HepG2 (cell line): ENCODE measurements around the gene SMIM24. TPM values are rescaled to one million over a fixed set of nuclear protein-coding genes. Genes with fewer than 3 reads are reported as not detected.

Experiments used
- ARID2 ChIP-seq: sonication (generic); formaldehyde crosslinking; IDR thresholded peaks from 2 replicates; pipeline ENCODE4 v1.8.1; 2022; ENCODE audit warnings: mild to moderate bottlenecking, missing genetic modification reagents, borderline replicate concordance
- ARID4A ChIP-seq: sonication (generic); formaldehyde crosslinking; IDR thresholded peaks from 2 replicates; pipeline ENCODE4 v1.5.0; 2020; ENCODE audit warnings: mild to moderate bottlenecking, missing genetic modification reagents, borderline replicate concordance
- ARID5B ChIP-seq: IDR thresholded peaks from 2 replicates; pipeline ENCODE4 v1.4.0; 2020; ENCODE audit warnings: mild to moderate bottlenecking, missing genetic modification reagents
- BCL3 ChIP-seq: sonication (generic); formaldehyde crosslinking; IDR thresholded peaks from 2 replicates; pipeline ENCODE4 v1.5.1; 2020; ENCODE audit warnings: mild to moderate bottlenecking, missing genetic modification reagents, moderate library complexity
- GATAD2A ChIP-seq: IDR thresholded peaks from 2 replicates; pipeline ENCODE4 v1.6.1; 2016
- POLR2AphosphoS5 ChIP-seq: IDR thresholded peaks from 2 replicates; pipeline ENCODE4 v1.6.1; 2012; ENCODE audit warnings: low read depth, low read length
- ZNF17 ChIP-seq: sonication (generic); formaldehyde crosslinking; IDR thresholded peaks from 2 replicates; pipeline ENCODE4 v1.5.0; 2020; ENCODE audit warnings: mild to moderate bottlenecking, missing genetic modification reagents
- ZNF546 ChIP-seq: sonication (generic); formaldehyde crosslinking; conservative IDR thresholded peaks from 2 replicates; pipeline ENCODE4 v1.8.1; 2023; ENCODE audit warnings: mild to moderate bottlenecking, missing genetic modification reagents
- ZNF607 ChIP-seq: sonication (generic); formaldehyde crosslinking; IDR thresholded peaks from 2 replicates; pipeline ENCODE4 v1.5.1; 2020; ENCODE audit warnings: missing genetic modification reagents, mild to moderate bottlenecking, borderline replicate concordance
- polyA plus RNA-seq, 8 experiments: library from polyadenylated mRNA; depleted of rRNA in 3 of 8; stranded (reverse) in 7 of 8; unstranded in 1 of 8; fragments of >200 nt; fragmentation: Illumina TruSeq in 4 of 8; extraction: Trizol in 4 of 8; gene quantifications; 2 replicates each; pipeline versions ENCODE4 v1.2.1 to v1.2.3, GENCODE V29; 2011 to 2016; ENCODE audit warnings: low read depth in 4 of 8, missing spikeins in 1 of 8, mixed read lengths in 1 of 8; ENCODE audit not compliant: insufficient read depth in 1 of 8
- total RNA-seq, 5 experiments: library from RNA; depleted of rRNA; stranded (reverse); fragments of >200 nt; fragmentation: Illumina TruSeq; extraction: Trizol; gene quantifications; 2 replicates each; pipeline ENCODE4 v1.2.3, GENCODE V29; 2016; ENCODE audit warnings: low read depth in 1 of 5
- TF ChIP-seq, protein P1 (sequence below): sonication (generic); formaldehyde crosslinking; IDR thresholded peaks from 2 replicates; pipeline ENCODE4 v1.5.1; 2020; ENCODE audit warnings: missing genetic modification reagents, mild to moderate bottlenecking, borderline replicate concordance
- TF ChIP-seq, protein P2 (sequence below): IDR thresholded peaks from 2 replicates; pipeline ENCODE4 v1.6.1; 2016; ENCODE audit warnings: low read depth, control low read depth
- TF ChIP-seq, protein P3 (sequence below): IDR thresholded peaks from 2 replicates; pipeline ENCODE4 v1.6.1; 2016; ENCODE audit warnings: missing genetic modification reagents, missing compliant biosample characterization
- TF ChIP-seq, protein P4 (sequence below): sonication (generic); formaldehyde crosslinking; IDR thresholded peaks from 2 replicates; pipeline ENCODE4 v1.4.0; 2020; ENCODE audit warnings: missing genetic modification reagents, low read depth, mild to moderate bottlenecking, borderline replicate concordance

Gene SMIM24
- total and polyA plus RNA-seq, 2 of the 13 experiments (the other 11 are each of a cell fraction or from before 2014, with no cell fraction given), result 11.2 to 70.6 TPM

DNA sequence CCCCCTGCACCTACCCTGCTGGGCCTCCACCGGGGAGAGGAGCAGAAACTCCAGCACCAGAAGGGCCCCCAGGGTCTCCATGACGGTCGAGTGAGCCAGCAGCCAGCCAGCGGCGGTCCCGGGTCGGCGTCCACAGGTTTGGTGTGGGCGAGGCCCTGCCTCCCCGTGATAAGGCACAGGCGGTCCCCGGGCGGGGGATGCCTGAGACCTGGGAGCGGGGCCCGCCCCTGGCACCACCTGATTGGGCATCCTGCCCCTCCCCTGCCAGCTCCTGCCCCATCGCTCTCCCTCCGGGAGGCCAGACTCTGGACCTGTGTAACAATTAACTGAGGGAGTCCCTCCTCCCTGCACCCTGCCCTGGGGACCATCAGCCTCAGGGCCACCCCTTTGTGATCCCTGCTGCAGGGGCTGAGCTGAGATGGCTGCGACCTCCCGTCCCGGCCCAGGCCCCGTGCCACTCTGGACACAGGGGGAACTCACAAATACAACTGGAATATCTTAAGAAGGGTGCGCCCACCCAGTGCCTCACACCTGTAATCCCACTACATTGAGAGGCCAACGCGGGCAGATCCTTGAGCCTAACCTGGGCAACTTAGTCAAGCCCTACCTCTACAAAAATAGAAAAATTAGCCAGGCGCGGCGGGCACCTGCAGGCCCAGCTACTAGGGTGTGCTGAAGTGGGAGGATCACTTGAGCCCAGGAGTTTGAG lies at the start of gene SMIM24 (continued):
- TF ChIP-seq, protein P1, sequence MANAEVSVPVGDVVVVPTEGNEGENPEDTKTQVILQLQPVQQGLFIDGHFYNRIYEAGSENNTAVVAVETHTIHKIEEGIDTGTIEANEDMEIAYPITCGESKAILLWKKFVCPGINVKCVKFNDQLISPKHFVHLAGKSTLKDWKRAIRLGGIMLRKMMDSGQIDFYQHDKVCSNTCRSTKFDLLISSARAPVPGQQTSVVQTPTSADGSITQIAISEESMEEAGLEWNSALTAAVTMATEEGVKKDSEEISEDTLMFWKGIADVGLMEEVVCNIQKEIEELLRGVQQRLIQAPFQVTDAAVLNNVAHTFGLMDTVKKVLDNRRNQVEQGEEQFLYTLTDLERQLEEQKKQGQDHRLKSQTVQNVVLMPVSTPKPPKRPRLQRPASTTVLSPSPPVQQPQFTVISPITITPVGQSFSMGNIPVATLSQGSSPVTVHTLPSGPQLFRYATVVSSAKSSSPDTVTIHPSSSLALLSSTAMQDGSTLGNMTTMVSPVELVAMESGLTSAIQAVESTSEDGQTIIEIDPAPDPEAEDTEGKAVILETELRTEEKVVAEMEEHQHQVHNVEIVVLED (CRISPR knock-in tag), result peak; percentile 20; the same call in 1 of the 2 replicates
- 0 out of 2 replicates have a peak, but pooled peaks have one; percentile 20 for TF ChIP-seq BCL3 (CRISPR knock-in tag)
- TF ChIP-seq, protein P2, sequence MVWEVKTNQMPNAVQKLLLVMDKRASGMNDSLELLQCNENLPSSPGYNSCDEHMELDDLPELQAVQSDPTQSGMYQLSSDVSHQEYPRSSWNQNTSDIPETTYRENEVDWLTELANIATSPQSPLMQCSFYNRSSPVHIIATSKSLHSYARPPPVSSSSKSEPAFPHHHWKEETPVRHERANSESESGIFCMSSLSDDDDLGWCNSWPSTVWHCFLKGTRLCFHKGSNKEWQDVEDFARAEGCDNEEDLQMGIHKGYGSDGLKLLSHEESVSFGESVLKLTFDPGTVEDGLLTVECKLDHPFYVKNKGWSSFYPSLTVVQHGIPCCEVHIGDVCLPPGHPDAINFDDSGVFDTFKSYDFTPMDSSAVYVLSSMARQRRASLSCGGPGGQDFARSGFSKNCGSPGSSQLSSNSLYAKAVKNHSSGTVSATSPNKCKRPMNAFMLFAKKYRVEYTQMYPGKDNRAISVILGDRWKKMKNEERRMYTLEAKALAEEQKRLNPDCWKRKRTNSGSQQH (CRISPR knock-in tag), result no peak
- no peak for TF ChIP-seq ARID2
- TF ChIP-seq ZNF607 (CRISPR knock-in tag), result 0 out of 2 replicates have a peak, but pooled peaks have one; percentile 32
- TF ChIP-seq GATAD2A (CRISPR knock-in tag), result 0 out of 2 replicates have a peak, but pooled peaks have one; percentile 17
- peak; percentile 37; the same call in 1 of the 2 replicates for TF ChIP-seq ARID4A (CRISPR knock-in tag)
- TF ChIP-seq, protein P3, sequence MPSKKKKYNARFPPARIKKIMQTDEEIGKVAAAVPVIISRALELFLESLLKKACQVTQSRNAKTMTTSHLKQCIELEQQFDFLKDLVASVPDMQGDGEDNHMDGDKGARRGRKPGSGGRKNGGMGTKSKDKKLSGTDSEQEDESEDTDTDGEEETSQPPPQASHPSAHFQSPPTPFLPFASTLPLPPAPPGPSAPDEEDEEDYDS (CRISPR knock-in tag), result peak; percentile 71
- TF ChIP-seq, protein P4, sequence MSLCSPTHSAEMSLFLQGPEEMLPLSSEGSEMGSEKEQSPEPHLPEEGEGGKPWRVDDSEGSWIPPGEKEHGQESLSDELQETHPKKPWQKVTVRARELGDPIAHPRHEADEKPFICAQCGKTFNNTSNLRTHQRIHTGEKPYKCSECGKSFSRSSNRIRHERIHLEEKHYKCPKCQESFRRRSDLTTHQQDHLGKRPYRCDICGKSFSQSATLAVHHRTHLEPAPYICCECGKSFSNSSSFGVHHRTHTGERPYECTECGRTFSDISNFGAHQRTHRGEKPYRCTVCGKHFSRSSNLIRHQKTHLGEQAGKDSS (CRISPR knock-in tag), result no peak
- peak; percentile 21; the same call in 1 of the 2 replicates for TF ChIP-seq ARID5B
- TF ChIP-seq POLR2AphosphoS5, result peak; percentile 57
- TF ChIP-seq ZNF546 (CRISPR knock-in tag), result 0 out of 2 replicates have a peak, but pooled peaks have one; percentile 71
- no peak for TF ChIP-seq ZNF17
